GM12875 (cell line): ENCODE measurements around the gene ADAM23.

ENCODE experiments used
- H3K4me3 ChIP-seq: one replicate; pipeline ENCODE4 v1.5.1; 2011; ENCODE audit warnings: low read depth, low read length, control low read depth
- TF ChIP-seq, protein P1 (sequence below): IDR thresholded peaks from 2 replicates; pipeline ENCODE4 v1.5.1; 2011; ENCODE audit warnings: low read depth, mild to moderate bottlenecking, control low read depth, inconsistent platforms, low read length, moderate library complexity, borderline replicate concordance; ENCODE audit not compliant: insufficient read depth

The ADAM23 gene

DNA sequence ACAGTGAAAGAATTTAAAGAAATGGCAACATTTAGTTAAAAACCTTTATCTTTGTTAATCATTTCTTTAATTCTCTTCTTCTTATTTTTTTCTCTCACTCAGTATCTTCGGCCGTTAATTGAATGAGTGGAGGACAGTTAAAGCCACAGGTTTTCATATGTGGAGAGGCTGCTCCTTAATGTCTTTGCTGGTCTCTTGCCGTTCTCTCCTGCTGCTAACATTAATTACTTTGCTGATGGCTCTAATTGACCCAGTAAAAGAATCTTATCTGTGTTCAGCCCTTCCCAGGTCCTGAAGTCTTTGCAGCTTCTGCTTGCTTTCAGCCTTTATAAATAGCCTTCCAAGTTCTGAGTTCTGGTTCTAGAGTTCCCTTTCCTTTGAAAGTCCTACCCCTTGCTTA lies 77.1 kb downstream of the ADAM23 start:
- TF ChIP-seq, protein P1, sequence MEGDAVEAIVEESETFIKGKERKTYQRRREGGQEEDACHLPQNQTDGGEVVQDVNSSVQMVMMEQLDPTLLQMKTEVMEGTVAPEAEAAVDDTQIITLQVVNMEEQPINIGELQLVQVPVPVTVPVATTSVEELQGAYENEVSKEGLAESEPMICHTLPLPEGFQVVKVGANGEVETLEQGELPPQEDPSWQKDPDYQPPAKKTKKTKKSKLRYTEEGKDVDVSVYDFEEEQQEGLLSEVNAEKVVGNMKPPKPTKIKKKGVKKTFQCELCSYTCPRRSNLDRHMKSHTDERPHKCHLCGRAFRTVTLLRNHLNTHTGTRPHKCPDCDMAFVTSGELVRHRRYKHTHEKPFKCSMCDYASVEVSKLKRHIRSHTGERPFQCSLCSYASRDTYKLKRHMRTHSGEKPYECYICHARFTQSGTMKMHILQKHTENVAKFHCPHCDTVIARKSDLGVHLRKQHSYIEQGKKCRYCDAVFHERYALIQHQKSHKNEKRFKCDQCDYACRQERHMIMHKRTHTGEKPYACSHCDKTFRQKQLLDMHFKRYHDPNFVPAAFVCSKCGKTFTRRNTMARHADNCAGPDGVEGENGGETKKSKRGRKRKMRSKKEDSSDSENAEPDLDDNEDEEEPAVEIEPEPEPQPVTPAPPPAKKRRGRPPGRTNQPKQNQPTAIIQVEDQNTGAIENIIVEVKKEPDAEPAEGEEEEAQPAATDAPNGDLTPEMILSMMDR = no peak
- no peak overlapping the region for H3K4me3 ChIP-seq

DNA sequence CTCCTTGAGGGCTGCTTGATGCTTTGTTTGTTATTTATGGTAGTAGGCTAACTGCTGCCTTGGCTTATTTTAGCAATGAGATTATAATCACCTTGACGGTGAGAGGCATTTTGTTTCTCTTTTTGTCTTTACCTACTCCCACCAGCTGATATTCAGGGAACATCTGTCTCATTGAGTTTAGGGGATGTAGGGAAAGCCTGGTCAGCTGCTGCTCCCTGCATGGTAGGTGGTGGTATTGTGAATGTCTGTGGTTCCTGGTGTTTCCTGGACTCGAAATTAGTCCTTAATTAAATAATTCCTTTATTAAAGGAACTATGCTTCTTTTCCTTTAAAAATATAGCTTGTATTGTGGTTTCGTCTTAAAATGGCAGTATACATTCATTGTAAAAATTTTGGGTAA lies 77.8 kb downstream of the ADAM23 start:
- TF ChIP-seq, protein P1 = no peak
- no peak overlapping the region for H3K4me3 ChIP-seq

- H3K4me3 ChIP-seq = no peak overlapping the region
- TF ChIP-seq, protein P1 = no peak
These were observed 78.3 kb downstream of the ADAM23 start for GRCh38 chr2:206521612-206522011.

GRCh38 chr2:206526416-206526815 lies 83.1 kb downstream of the ADAM23 start:
- no peak overlapping the region for H3K4me3 ChIP-seq
- TF ChIP-seq, protein P1 = no peak

GRCh38 chr2:206527153-206527552 lies 83.8 kb downstream of the ADAM23 start:
- TF ChIP-seq, protein P1 = no peak
- H3K4me3 ChIP-seq = no peak overlapping the region

GRCh38 chr2:206530727-206531126 lies 87.4 kb downstream of the ADAM23 start:
- TF ChIP-seq, protein P1 = no peak
- no peak overlapping the region for H3K4me3 ChIP-seq

GRCh38 chr2:206531996-206532543 lies 88.7 kb downstream of the ADAM23 start:
- TF ChIP-seq, protein P1 = no peak

More at GRCh38 chr2:206531996-206532543, 88.7 kb downstream of the ADAM23 start:
- H3K4me3 ChIP-seq = no peak overlapping the region
